Endometrial microvascular endothelial cells (primary cell): ENCODE data around the gene OXTR. TPM values are rescaled to one million over a fixed set of nuclear protein-coding genes. Genes with fewer than 3 reads are reported as not detected.

Experiments used
- in situ Hi-C: cut with HindIII; loops from 2 replicates; pipeline ENCODE4 v1.10.0; 2017; ENCODE audit warnings: low sequenced_read_pairs, low pct_unique_long_range_greater_than_20kb; ENCODE audit errors: inconsistent ontology term
- total RNA-seq: library from RNA; depleted of rRNA; stranded (reverse); fragments of >200 nt; gene quantifications from one replicate; pipeline ENCODE4 v1.2.3, GENCODE V29; 2015; ENCODE audit errors: inconsistent ontology term

OXTR gene
- total RNA-seq, 1 donor from 2014 or later: 0.74 TPM

- in situ Hi-C loops: no loop called here
Observed at GRCh38 chr3:8768364-8769087, 887 bp downstream of the OXTR start.

- in situ Hi-C loops: no loop called here
Observed at GRCh38 chr3:8767667-8768363, 1.6 kb downstream of the OXTR start.

- in situ Hi-C loops: no loop called here
Observed at GRCh38 chr3:8767256-8767666, 2.2 kb downstream of the OXTR start.

- in situ Hi-C loops: no loop called here
Observed at GRCh38 chr3:8766148-8766547, 3.3 kb downstream of the OXTR start.

GRCh38 chr3:8765528-8765927 is 3.9 kb downstream of the OXTR start:
- in situ Hi-C loops: no loop called here

- in situ Hi-C loops: no loop called here
Observed at GRCh38 chr3:8764528-8764927, 4.9 kb downstream of the OXTR start.

GRCh38 chr3:8762607-8763377 is 6.6 kb downstream of the OXTR start:
- in situ Hi-C loops: no loop called here

- in situ Hi-C loops: no loop called here
Observed at GRCh38 chr3:8761866-8762265, 7.5 kb downstream of the OXTR start.

GRCh38 chr3:8760506-8760905 is 8.9 kb downstream of the OXTR start:
- in situ Hi-C loops: no loop called here

GRCh38 chr3:8760091-8760490 is 9.3 kb downstream of the OXTR start:
- in situ Hi-C loops: no loop called here

GRCh38 chr3:8759038-8759707 is 10.2 kb downstream of the OXTR start:
- in situ Hi-C loops: no loop called here

GRCh38 chr3:8757551-8758518 is 11.6 kb downstream of the OXTR start:
- in situ Hi-C loops: no loop called here

GRCh38 chr3:8756671-8757070 is 12.7 kb downstream of the OXTR start:
- in situ Hi-C loops: no loop called here

- in situ Hi-C loops: no loop called here
Observed at GRCh38 chr3:8755564-8756237, 13.7 kb downstream of the OXTR start.

GRCh38 chr3:8755097-8755496 is 14.3 kb downstream of the OXTR start:
- in situ Hi-C loops: no loop called here

GRCh38 chr3:8752832-8753231 is 16.6 kb downstream of the OXTR start:
- in situ Hi-C loops: no loop called here

- in situ Hi-C loops: no loop called here
Observed at GRCh38 chr3:8749316-8749715, 20.1 kb downstream of the OXTR start.
